Measurements from ENCODE around the gene AGAP3.

AGAP3 gene

DNA sequence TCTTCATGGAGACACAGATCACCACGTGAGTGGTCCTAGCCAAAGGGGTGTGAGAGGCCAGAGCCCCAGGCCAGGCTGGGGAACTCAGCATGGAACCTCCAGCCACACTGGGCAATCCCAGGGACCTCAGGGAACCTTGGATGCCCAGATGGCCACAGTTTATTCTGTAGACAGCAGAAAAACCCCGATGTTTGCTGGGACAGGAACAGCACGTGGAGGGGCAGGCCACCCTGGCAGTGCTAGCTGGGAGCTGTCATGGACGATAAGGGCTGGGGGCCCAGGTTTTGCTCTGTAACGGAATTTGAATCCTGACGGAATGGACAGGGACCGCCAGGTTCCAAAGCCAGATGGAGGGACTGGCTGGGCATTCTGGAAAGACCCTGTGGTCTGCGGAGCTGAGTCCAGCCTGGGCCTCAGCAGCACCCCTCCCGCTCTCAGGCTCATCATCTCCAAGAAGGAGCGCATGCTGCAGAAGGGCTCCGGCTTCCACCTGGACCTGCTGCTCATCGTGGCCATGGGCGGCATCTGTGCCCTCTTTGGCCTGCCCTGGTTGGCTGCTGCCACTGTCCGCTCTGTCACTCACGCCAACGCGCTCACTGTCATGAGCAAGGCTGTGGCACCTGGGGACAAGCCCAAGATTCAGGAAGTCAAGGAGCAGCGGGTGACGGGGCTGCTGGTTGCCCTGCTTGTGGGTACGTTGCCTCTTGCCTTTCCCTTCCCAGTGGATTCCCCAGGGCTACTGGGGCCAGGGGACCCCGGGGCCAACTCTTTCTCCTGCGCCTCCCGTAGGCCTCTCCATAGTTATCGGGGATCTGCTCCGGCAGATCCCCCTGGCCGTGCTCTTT, 11.2 kb upstream of the AGAP3 start:
- no peak for DNase-seq

DNA sequence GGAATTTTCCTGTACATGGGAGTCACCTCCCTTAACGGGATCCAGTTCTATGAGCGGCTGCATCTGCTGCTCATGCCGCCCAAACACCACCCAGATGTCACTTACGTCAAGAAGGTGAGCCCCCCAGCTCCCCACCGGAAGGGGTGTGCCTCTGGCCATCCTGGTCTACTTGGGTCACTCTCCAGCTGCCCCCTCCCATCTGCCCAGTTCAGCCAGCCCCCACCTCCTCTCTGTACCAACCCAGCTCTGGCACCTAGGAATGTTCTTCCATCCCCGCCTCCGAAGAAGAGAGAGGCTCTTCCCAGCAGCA, 10.7 kb upstream of the AGAP3 start:
- DNase-seq: no peak

DNA sequence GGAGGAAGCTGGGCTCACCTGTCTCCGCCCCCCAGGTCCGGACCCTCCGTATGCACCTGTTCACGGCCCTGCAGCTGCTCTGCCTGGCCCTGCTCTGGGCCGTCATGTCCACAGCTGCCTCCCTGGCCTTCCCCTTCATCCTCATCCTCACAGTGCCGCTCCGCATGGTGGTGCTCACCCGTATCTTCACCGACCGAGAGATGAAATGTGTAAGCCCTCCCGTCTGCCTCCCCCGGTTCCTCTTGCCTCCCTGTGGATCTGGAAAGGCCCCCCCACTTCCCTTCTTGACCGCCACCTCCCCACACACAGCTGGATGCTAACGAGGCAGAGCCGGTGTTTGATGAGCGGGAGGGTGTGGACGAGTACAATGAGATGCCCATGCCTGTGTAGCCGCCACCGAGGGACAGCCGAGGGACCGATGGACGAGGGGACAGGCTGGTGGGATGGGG, 10.3 kb upstream of the AGAP3 start:
- DNase-seq: no peak

DNA sequence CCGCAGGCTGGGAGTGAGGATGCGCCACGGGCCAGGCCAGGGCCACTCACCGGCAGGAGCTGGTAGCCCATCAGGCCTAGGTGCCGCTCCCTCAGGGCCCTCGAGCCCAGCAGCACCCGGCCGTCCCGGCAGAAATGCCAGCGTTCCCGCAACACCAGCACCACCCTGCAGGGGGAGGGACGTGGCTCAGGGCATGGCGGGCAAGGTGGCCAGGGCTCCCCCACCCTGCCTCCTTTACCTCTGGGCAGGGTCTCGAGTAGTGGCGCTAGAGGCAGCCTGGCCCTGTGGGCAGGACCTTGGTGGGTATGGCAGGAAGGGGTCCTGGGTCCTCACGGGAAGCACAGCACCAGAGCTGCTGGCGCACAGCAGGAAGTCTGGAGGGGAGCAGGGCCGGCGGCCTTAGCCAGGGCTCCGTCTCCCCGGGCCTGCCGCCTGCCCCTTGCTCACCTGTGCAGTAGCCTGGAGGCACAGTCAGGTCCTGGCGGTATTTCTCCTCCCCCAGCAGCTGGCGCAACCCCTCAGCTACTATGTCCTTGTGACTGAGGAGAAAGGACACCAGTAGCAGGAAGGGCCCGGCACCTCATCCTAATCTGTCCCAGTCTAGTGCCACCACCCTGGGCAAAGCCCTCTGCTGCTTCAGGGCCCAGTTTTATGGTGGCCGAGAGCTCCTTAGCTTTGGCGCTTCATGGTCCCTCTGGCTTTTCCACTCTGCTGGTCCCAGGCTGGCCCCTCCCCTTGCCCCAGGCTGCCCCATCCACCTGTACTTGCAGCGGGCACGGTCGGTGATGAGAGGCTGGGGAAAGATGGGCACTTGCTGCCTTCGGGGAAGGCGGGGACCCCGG, 9.2 kb upstream of the AGAP3 start:
- DNase-seq: no peak

DNA sequence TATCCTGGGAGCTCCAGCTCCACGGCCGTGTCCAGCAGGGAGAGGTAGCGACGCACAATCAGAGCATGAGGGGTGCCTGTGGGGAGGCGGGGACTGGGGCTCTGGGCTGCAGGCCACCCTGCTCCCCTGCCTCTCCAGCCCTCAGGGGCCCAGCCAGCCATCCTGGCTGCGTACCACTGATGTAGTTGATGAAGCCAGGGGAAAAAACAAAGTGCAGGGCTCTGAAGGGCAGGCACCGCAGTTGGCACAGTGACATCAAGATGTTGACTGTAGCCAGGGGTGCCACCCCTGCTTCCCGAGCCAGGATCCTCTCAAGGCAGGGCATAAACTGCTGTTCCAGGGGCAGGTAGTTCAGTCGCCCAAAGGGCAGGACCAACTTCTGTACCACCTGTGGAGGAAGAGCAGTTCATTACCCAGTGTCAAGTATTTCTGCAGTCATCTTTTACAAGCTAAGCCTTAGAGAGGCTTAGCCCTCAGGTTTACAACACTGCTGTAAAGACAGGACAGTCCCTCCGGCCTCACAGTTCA, 8.5 kb upstream of the AGAP3 start:
- DNase-seq: no peak

DNA sequence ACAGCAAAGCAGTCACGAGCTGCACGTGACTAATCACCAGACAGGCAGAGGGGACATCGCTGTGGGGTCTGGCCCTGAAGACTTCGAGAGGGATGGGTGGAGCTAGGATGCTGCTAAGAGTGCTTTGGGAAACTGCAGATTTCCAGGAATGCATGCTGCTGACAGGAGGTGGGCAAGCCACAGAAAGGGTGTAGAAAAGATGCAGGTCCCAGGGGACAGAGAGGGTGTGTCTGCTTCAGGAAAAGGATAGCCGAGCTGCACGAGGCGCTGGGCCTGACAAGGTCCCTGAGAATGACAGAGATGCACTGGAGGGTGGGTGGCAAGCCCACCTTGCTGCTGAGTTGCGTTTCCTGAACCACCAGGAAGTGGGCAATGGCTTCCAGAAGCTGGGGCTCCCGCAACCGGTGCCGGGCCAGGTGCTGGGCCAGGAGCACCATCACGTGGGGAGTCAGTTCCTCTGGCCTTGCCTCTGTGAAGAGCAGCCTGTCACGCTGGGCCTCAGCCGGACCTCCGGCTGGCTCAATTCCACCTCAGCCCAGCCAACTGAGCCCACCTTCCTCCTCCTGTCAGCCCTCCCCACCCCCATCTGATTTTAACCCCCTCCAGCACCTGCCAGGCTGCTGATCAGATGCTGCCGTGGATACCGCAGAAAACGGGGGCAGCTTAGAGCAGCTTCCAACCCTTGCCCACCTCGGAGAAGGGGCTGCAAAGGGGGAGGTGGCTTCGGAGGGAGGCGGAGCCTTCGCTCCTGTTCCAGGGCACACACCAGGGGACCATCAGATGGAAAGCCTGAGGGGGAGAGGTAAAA, 7.8 kb upstream of the AGAP3 start:
- no peak for DNase-seq

DNA sequence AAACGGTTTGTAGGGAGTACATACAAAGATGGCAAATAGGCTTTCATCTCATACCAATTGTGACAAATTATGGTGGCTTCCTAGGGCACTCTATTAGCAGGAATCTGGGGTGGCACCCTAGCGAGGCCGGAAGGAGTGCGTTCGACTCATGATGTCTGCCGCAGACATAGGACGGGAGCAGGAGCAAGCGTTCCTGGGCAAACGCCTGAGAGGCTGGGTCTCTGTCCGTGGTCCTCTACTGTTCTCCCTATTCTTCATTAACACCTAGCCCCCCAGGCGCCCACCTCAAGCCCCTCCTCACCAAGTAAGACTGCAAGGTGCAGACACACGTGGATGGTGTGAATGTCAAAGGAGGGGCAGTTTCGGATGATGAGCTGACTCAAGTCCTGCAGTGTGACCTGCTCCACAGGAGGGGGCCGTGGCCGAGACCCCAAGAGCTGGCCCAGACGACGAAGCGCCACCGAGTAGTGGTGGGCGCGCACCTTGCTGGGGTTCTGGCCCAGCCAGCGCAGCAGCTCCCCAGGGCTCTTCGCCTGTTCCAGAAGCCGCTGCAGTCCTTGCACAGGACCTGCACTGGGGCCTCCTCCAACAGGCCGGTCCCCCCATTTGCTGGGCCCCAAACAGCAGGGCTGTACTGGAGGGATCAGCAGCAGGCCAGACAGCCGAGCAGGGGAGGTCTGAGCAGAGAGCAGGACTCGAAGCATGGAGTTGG, 6.9 kb upstream of the AGAP3 start:
- no peak for DNase-seq

DNA sequence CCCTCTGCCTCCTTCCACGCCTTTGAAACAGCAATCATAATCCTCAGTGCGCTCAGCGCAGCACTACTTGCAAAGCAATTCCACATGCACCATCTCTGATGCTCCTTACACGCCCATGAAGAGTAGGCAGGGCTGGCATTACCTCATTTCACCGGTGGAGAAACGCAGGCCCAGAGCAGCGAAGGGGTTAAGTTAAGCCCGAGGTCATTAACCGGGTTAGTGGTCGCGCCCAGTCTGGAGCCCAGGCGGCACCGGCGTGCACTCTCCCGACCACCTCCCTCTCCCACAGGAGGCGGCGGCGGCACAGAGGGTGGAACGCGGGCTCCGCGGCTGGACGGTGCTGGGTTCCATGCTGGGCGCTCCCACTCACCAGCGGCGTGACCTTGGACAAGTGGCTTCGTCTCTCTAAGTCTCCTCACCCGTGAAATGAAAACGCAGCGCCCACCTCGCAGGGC, 6.2 kb upstream of the AGAP3 start:
- peak; percentile 36 for DNase-seq

DNA sequence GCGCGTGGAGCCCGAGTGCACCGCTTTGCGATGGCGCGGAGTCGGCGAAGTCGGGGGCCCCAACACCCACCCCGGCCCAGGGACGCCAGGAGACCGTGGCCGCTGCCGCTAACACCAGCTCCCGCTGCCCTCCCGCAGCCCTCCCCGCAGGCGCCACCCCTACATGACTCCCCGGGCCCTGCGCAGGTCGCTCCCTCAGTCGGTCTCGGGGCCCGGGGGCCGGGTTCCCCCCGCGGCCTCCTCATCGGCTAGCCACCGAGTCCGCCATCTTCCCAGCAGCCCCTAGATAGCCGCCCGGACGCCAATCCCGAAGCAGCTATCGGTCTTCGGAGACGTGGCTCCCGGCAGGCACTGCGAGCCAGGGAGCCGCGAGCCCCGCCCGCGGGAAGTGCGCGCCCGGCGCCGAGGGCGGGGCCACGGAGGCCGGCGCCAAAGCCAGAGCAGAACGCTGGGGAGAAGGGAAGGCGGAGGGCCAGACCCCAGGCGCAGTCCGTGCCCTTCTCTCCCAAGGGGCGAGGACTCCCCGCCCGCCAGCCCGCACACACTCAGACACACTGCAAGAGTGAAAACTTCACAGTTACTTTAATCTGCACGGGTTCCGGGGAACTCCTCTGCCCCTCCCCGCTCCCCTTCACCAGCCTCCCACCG, 5.6 kb upstream of the AGAP3 start, which contains the start of gene FASTK:
TSS of gene FASTK (minus strand) at position 288 of the 648 bp plus-strand sequence. CDS start at position 245, 43 bp downstream.
- DNase-seq: peak; percentile 89

DNA sequence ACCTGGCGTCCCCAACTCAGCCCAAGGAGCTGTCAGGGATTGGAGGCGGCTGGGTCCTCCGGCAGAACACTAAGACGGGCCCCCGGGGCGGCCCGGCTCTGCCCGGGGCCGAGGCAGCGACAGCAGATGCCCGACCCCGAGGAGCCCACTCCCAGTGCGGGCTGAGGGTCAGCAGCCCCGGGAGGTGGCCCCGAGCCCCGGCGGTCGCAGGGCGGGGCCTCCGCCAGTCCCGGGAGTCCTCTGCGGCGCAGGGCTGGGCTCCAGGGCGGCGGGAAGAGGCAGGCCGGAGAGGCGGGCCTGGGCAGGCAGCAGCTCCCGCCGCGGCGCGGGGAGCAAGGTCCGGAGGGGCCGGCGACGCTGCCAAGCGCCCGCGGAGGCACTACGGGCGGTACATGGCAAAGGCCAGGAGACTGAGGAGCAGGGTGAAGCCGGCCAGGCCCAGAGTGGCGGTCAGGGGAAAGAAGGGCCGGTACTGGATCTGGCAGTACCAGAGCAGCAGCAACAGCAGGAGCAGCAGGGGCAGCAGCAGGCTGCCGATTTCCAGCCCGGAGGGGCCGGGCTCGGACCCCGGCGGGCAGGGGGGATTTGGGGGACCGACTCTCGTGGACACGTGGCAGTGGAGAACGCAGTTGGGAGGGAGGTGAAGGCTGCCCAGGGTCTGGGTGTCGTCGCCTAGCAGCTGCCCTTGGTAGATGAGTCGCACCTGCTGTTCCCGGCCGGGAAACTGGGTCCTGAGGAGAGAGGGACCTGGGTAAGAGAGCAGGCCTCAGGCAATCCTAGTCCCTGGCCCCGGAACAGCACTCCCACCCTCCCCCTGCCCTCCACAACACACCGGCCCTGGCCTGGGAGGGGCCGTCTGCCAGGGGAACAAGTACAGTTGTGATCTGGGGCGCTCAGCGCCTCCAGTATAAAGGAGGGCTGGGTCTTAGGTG, 4.8 kb upstream of the AGAP3 start:
- DNase-seq: no peak

DNA sequence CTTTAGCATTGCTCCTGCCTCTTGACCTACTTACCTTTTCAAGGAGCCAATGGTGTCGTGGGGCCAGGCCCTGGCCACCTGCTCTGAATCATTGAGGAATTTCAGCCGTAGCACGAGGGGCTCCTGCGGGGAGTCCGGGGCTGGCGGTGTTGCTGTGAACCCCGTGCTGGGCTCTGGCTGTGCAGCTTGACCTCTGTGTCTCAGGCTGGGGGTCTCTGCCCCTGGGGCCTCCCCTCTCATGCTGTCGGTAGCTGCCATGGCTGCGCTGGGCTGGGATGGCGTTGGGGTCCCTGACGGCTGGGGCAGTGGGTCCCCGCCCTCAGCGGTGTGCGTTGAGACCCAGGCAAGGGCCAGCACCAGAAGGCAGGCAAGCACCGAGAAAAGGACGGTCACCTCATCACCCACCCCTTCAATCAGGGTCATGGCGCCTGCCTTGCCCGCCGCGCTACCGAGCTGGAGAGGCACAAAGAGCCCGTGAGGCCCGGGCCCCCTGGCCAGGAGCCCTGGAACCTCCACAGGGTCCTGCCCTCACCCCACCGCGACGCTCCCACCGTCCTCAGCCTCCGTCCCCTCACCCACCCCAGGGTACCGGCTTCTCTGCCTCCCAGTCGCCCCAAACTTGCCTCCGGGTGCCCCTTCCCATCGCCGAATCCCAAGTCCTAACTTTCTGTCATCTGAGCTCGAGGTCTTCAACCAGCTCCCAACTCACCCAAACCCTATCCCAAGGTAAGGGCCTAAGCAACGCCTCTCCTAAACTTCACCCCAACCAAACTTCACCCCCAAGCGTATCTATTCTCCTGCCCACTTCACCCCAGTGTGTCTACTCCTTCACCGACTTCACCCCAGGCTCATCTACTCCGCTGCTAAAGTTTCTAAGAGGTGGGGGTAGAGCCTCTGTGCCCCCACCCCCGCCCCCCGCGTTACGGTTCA, 3.9 kb upstream of the AGAP3 start:
- DNase-seq: no peak

DNA sequence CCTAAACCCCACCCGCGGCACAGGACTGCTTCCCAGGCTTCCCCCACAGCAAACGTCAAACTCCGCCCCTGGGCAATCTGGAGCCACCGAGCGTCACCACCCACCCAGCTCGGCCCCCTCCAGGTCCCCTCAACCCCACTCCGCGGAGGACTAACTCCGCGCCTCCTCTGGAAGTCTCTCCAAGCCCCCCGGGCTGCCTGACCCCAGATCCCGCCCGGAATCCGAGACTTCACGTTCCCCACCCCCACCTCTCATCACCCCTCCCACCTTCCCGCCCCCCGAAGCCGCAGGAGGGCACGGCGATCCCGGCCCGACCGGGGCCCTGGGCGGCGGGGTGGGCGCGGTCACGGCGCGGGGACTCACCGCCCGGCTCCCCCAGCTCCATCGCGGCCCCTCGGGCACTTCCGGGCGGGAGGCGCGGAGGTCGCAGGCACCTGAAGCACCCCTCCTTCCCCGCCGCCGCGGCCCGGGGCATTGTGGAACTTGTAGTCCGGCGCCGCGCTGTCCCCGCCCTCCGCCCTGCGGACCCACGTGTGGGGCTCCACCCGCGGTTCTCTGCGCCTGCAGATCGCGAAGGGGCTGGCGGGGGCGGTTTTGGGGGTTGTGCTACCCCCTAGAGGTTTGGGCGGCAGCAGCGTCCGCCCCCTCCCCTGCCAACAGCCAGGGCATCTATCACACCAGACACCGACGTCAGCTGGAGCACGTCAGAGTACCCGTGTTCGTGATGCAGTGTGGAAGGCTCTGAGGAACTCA, 3.0 kb upstream of the AGAP3 start, which contains the start of gene TMUB1:
TSS of gene TMUB1 (minus strand) at position 423 of the 753 bp plus-strand sequence. CDS start 930 bp downstream, outside the sequence.
- peak; percentile 81 for DNase-seq

DNA sequence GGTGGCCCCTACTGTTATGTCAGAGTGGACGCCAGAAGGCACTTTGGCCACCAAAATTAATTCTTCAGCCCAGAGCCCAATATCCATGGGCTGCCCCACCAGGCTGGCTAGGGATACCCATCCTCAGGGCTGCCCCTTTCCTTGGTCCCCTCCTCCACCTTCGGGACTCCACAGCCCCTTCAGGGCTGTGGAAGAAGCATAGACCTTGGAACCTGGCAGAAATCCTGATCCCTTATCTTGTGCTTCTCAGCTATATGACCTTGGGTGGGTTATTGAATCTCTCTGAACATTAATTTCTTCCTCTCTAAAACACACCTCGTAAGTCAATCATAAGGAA, 2.5 kb upstream of the AGAP3 start:
- no peak for DNase-seq

DNA sequence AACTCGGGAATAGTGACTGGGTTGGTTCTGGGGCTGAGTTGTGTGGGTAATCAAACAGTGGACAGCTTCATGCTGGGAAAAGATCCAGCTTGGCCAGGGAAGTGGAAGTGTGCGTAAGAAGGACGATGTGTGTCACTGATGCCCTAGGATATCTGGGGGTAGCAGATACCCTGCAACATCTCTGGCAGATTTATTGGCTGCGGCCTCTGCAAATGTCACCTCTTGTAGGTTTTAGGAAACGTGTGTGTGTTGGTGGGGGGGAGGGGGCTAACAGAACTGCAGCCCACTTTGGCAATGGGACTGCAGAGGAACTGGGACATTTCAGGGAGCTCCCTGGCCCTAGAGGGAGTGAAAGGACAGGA, 965 bp upstream of the AGAP3 start:
- no peak for DNase-seq

DNA sequence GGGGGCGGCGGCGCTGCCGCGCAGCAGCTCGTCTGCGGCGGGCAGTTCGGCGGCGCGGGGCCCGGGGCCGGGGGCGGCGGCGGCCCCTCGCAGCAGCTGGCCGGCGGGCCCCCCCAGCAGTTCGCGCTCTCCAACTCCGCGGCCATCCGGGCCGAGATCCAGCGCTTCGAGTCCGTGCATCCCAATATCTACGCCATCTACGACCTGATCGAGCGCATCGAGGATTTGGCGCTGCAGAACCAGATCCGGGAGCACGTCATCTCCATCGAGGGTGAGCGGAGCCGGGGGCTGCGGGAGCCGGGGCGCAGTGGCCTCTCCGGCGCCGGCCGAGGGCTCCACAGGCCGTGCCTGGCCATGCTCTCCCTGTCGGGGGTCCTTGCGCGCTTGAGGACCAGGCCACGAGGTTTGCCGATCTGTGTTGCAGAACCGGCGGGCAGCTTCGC, 548 bp downstream of the AGAP3 start:
- DNase-seq: peak; percentile 52

DNA sequence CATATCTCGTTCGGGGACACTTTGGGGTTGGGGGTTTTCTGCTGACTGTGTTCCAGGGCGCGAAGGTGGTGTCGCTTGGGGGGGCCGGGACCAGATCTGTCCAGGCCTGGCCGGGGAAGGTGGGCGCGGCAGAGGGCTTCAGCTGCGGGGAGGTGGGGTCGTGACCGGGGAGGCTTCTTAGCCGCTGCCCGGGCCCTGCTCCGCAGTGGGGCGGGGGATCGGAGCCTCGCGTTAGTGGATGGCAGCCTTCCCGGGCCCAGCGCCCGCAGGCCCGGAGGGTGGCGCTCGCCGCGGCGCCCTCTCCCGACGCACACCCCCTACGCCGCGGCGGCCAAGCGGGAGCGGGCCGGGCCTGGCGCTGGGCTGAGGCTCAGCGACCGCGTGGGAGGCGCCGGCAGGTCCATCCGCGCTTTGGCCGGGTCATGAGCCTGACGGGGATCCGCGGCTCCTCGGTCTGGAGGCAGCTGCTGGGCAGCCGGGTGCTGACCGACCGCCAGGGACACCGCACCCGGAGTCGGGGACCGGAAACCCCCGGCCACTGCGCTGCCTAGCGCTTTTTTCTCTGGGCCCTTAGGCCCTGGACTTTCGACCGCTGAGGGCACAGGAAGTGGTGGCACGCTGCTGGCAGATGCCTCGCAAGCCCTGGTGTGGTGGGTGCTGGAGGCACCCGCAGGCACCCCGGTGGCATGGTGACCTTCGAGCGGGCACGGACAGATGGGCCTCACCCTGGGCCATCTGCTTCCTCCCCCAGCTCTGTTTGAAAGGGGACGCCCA, 1.2 kb downstream of the AGAP3 start:
- peak; percentile 56 for DNase-seq

DNA sequence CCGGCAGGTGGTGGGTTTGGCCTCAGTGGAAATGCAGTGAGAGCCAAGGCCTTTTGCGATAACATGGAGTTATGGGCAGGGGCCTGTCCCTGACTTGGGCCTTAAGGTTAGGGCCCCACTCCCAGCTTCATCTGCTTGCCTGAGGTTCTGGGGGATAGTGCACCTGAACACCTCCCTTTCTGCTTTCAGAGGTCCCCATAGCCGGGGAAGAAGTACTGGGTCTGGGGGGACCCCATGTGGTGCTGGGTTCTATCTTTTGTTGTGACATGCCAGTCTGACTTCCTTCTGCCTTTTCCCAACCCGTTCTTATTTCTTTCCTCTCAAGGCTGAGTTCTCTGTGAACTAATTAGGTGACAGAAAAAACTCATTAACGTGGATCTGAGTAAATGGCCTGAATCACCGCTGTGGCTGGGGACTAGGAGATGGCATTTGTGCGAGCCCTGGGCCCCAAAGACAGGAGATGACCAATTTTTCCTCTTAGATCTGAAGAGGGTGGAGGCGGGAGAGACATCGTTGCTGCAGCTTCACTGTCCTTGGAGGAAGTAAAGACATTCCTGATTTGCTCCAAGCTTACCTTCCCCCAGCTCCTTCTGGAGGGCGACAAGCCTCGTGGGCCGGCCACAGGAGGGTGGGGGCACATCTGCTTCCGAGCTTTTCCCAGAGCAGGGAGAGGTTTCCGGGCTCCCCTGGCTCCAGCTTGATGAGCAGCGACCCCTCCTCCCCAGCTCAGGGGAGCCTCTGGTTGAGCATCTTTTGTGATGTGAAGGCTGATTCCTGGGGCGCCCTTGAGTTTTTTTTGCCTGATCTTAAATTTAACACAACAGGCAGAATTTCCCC, 2.0 kb downstream of the AGAP3 start:
- DNase-seq: no peak

Measured in NCI-H146 (cell line).